ENCODE data around the gene PERM1.

DNA sequence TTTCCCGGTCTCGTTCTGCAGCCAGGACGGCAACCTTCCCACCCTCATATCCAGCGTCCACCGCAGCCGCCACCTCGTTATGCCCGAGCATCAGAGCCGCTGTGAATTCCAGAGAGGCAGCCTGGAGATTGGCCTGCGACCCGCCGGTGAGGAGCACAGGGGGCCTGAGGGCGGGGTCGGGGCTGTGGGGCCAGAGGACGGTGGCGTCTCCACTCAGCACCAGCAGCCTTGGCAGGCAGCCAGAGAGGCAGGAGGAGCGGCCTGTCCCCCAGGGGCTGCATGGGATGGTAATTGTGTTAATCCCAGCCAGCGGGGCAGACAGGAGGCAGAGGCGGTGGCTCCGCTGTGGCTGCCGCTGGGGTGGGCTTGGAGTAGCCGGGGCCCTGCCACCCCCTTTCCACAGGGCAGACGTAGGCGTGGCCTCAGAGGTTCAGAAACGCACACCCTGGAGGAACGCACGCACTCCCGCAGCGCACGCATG lies 46.1 kb downstream of the PERM1 start:
- TF ChIP-seq, protein P1, sequence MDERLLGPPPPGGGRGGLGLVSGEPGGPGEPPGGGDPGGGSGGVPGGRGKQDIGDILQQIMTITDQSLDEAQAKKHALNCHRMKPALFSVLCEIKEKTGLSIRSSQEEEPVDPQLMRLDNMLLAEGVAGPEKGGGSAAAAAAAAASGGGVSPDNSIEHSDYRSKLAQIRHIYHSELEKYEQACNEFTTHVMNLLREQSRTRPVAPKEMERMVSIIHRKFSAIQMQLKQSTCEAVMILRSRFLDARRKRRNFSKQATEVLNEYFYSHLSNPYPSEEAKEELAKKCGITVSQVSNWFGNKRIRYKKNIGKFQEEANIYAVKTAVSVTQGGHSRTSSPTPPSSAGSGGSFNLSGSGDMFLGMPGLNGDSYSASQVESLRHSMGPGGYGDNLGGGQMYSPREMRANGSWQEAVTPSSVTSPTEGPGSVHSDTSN (CRISPR knock-in tag; IDR thresholded peaks at IDR 0.05) = no peak
- TF ChIP-seq MEIS1 (CRISPR knock-in tag; IDR thresholded peaks at IDR 0.05; ENCODE audit: borderline replicate concordance) (no peak), FOXM1 (CRISPR knock-in tag; IDR thresholded peaks at IDR 0.05) (no peak), ZNF740 (CRISPR knock-in tag; IDR thresholded peaks at IDR 0.05) (no peak)
